ENCODE data around the gene KDM2B. TPM values are rescaled to one million over a fixed set of nuclear protein-coding genes. Genes with fewer than 3 reads are reported as not detected.

The KDM2B gene
- polyA plus RNA-seq, 1 donor from 2014 or later: 85.5 TPM

DNA sequence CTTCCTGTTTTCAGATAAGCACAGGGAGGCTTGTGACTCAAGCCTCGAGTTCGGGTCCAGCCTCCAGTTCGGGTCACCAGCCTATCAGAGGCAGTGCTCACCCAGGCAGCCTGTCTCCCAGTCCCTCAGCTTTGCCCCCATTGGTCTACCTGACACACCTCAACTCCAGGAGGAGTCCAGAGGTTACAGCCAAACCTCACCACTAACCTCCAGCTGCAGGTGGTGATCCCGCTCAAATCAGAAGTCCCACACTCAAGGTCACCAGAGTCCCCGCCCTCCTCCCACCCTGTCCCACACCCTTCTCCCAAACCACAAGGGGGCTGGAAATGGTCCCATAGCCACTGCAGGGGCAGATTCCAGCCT, 42.1 kb downstream of the KDM2B start:
- Histone ChIP-seq H3K27ac (ENCODE audit: low read length) (no peak overlapping the region), H3K4me3 (ENCODE audit: low read length) (peak overlapping the region; percentile 63), H4K20me1 (ENCODE audit: insufficient read depth) (no peaks in the 10 kb centered on the region), H3F3A (ENCODE audit: insufficient read depth, low read length, poor library complexity, severe bottlenecking) (no peaks in the 10 kb centered on the region), H3K4me2 (ENCODE audit: low read length) (no peak overlapping the region), H2AFZ (ENCODE audit: low read depth, low read length) (no peak overlapping the region), H3K9me3 (ENCODE audit: low read length) (no peaks in the 10 kb centered on the region), H3K9me2 (ENCODE audit: insufficient read depth, low read length) (no peaks in the 10 kb centered on the region), H3K36me3 (ENCODE audit: insufficient read depth, low read length) (no peaks in the 10 kb centered on the region), H3K79me2 (replicated peaks; ENCODE audit: insufficient read depth, low read length) (no peaks in the 10 kb centered on the region), H3K27me3 (ENCODE audit: insufficient read depth, low read depth, low read length) (peaks cover 4% of the 10 kb centered on the region), H3K9ac (ENCODE audit: low read length) (no peak overlapping the region)
- TF ChIP-seq RAD21 (conservative IDR thresholded peaks at IDR 0.05): no peak
- TF ChIP-seq EP300 (conservative IDR thresholded peaks at IDR 0.05; ENCODE audit: poor library complexity, severe bottlenecking): no peak
- TF ChIP-seq MXI1 (conservative IDR thresholded peaks at IDR 0.05; ENCODE audit: poor library complexity, severe bottlenecking): no peak
- TF ChIP-seq, protein P1, sequence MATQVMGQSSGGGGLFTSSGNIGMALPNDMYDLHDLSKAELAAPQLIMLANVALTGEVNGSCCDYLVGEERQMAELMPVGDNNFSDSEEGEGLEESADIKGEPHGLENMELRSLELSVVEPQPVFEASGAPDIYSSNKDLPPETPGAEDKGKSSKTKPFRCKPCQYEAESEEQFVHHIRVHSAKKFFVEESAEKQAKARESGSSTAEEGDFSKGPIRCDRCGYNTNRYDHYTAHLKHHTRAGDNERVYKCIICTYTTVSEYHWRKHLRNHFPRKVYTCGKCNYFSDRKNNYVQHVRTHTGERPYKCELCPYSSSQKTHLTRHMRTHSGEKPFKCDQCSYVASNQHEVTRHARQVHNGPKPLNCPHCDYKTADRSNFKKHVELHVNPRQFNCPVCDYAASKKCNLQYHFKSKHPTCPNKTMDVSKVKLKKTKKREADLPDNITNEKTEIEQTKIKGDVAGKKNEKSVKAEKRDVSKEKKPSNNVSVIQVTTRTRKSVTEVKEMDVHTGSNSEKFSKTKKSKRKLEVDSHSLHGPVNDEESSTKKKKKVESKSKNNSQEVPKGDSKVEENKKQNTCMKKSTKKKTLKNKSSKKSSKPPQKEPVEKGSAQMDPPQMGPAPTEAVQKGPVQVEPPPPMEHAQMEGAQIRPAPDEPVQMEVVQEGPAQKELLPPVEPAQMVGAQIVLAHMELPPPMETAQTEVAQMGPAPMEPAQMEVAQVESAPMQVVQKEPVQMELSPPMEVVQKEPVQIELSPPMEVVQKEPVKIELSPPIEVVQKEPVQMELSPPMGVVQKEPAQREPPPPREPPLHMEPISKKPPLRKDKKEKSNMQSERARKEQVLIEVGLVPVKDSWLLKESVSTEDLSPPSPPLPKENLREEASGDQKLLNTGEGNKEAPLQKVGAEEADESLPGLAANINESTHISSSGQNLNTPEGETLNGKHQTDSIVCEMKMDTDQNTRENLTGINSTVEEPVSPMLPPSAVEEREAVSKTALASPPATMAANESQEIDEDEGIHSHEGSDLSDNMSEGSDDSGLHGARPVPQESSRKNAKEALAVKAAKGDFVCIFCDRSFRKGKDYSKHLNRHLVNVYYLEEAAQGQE (IDR thresholded peaks at IDR 0.05; ENCODE audit: borderline replicate concordance): no peak
- no peak for TF ChIP-seq SMC3 (conservative IDR thresholded peaks at IDR 0.05; ENCODE audit: poor library complexity)
- no peak for TF ChIP-seq TAF1 (IDR thresholded peaks at IDR 0.05; ENCODE audit: low read depth)
- TF ChIP-seq POLR2AphosphoS5 (IDR thresholded peaks at IDR 0.05): no peak
- TF ChIP-seq EZH2 (IDR thresholded peaks at IDR 0.05; ENCODE audit: borderline replicate concordance, insufficient read depth, low read length, poor library complexity, severe bottlenecking): no peak
- TF ChIP-seq, protein P2, sequence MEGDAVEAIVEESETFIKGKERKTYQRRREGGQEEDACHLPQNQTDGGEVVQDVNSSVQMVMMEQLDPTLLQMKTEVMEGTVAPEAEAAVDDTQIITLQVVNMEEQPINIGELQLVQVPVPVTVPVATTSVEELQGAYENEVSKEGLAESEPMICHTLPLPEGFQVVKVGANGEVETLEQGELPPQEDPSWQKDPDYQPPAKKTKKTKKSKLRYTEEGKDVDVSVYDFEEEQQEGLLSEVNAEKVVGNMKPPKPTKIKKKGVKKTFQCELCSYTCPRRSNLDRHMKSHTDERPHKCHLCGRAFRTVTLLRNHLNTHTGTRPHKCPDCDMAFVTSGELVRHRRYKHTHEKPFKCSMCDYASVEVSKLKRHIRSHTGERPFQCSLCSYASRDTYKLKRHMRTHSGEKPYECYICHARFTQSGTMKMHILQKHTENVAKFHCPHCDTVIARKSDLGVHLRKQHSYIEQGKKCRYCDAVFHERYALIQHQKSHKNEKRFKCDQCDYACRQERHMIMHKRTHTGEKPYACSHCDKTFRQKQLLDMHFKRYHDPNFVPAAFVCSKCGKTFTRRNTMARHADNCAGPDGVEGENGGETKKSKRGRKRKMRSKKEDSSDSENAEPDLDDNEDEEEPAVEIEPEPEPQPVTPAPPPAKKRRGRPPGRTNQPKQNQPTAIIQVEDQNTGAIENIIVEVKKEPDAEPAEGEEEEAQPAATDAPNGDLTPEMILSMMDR (IDR thresholded peaks at IDR 0.05; ENCODE audit: poor library complexity, severe bottlenecking): no peak

DNA sequence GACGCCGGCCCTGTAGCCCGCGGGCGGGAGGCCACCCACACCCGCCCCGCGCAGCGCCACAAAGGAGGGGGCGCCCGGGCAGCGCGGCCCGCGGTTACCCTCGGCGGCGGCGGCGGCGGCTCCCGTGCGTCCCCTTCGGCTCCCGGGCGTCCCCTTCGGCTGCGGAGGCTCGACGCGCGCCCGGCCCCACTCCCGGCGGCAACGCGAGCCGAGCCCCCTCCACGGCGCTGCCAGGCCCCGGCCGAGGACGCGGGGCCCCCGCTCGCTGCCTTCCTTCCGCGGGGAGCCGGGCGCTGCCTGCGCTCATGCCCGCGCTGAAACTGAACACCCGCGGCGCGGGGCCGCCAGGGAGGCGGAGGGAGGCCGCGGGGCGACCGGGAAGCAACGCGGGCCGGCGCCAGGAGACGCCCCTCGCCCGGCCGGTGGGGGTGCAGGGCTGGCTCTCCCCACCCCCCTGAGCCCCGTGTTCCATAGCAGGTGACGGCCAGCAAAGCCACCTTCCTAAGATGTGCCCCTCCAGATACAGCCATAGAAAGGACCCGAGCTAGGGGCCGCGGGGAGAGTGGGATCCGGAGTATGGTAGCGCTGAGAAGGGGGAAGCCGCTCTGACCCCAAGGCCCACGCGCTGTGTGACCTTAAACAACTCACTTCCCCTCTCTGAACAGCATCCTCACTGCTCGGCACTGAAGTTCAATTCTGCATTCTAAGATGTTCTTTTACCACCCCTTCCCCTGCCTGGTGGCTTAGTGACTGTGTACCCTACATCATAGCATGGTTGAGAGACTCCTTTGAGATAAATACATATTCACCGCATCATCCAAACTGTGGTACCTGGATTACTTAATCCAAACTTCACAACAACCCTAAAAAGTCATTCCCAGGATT, 42.8 kb downstream of the KDM2B start:
- Histone ChIP-seq H4K20me1 (ENCODE audit: insufficient read depth) (no peaks in the 10 kb centered on the region), H3K9me3 (ENCODE audit: low read length) (no peaks in the 10 kb centered on the region), H3K9me2 (ENCODE audit: insufficient read depth, low read length) (no peaks in the 10 kb centered on the region), H3K27ac (ENCODE audit: low read length) (peak overlapping the region; percentile 80), H3K79me2 (replicated peaks; ENCODE audit: insufficient read depth, low read length) (no peaks in the 10 kb centered on the region), H3K4me3 (ENCODE audit: low read length) (peak overlapping the region; percentile 70), H3K9ac (ENCODE audit: low read length) (peak overlapping the region; percentile 66), H3K36me3 (ENCODE audit: insufficient read depth, low read length) (no peaks in the 10 kb centered on the region), H2AFZ (ENCODE audit: low read depth, low read length) (no peak overlapping the region), H3K27me3 (ENCODE audit: insufficient read depth, low read depth, low read length) (peaks cover 4% of the 10 kb centered on the region), H3F3A (ENCODE audit: insufficient read depth, low read length, poor library complexity, severe bottlenecking) (no peaks in the 10 kb centered on the region), H3K4me2 (ENCODE audit: low read length) (no peak overlapping the region)
- no peak for TF ChIP-seq POLR2AphosphoS5 (IDR thresholded peaks at IDR 0.05)
- TF ChIP-seq, protein P1 (IDR thresholded peaks at IDR 0.05; ENCODE audit: borderline replicate concordance): no peak
- TF ChIP-seq EZH2 (IDR thresholded peaks at IDR 0.05; ENCODE audit: borderline replicate concordance, insufficient read depth, low read length, poor library complexity, severe bottlenecking): no peak
- TF ChIP-seq SMC3 (conservative IDR thresholded peaks at IDR 0.05; ENCODE audit: poor library complexity): no peak
- TF ChIP-seq MXI1 (conservative IDR thresholded peaks at IDR 0.05; ENCODE audit: poor library complexity, severe bottlenecking): no peak
- TF ChIP-seq, protein P2 (IDR thresholded peaks at IDR 0.05; ENCODE audit: poor library complexity, severe bottlenecking): no peak
- TF ChIP-seq TAF1 (IDR thresholded peaks at IDR 0.05; ENCODE audit: low read depth): no peak
- TF ChIP-seq EP300 (conservative IDR thresholded peaks at IDR 0.05; ENCODE audit: poor library complexity, severe bottlenecking): no peak
- no peak for TF ChIP-seq RAD21 (conservative IDR thresholded peaks at IDR 0.05)
